SJSA1 (cell line): ENCODE data around the gene CD300C. TPM values are rescaled to one million over a fixed set of nuclear protein-coding genes. Genes with fewer than 3 reads are reported as not detected.
"Not testable (repeated sequence)": the region's sequence is repeated elsewhere in the genome, so short reads cannot be mapped to it uniquely, and the experiment has no call there.

Experiments used
- DNase-seq, 2 experiments: peaks; one replicate each; pipeline ENCODE4 v3.0.0-alpha.2; 2015 to 2020; ENCODE audit warnings: low spot score in 2 of 2, low read depth in 1 of 2
- H3K27ac ChIP-seq: fragments of 250-450 bp; sonication (Bioruptor Pico); 2 replicates; pipeline ENCODE4 v1.5.1; 2020; ENCODE audit warnings: mild to moderate bottlenecking, moderate library complexity
- H3K27me3 ChIP-seq: fragments of 250-450 bp; sonication (Bioruptor Pico); replicated peaks from 2 replicates; pipeline ENCODE4 v1.5.1; 2020; ENCODE audit warnings: mild to moderate bottlenecking, moderate library complexity
- H3K36me3 ChIP-seq: fragments of 250-450 bp; sonication (Bioruptor Pico); 2 replicates; pipeline ENCODE4 v1.5.1; 2020; ENCODE audit warnings: mild to moderate bottlenecking
- H3K4me1 ChIP-seq: fragments of 250-450 bp; sonication (Bioruptor Pico); replicated peaks from 2 replicates; pipeline ENCODE4 v1.6.1; 2021; ENCODE audit warnings: mild to moderate bottlenecking
- H3K4me3 ChIP-seq: fragments of 250-450 bp; sonication (Bioruptor Pico); 2 replicates; pipeline ENCODE4 v1.5.1; 2020; ENCODE audit warnings: mild to moderate bottlenecking
- H3K9me3 ChIP-seq: fragments of 250-450 bp; sonication (Bioruptor Pico); replicated peaks from 2 replicates; pipeline ENCODE4 v1.5.1; 2020; ENCODE audit warnings: mild to moderate bottlenecking
- total RNA-seq: library from RNA; depleted of rRNA; stranded (reverse); fragments of >200 nt; shearing (Covaris generic); gene quantifications from 2 replicates; pipeline ENCODE4 v1.2.3, GENCODE V29; 2014

CD300C gene
- total RNA-seq, 1 experiment from 2014 or later = not detected

DNA sequence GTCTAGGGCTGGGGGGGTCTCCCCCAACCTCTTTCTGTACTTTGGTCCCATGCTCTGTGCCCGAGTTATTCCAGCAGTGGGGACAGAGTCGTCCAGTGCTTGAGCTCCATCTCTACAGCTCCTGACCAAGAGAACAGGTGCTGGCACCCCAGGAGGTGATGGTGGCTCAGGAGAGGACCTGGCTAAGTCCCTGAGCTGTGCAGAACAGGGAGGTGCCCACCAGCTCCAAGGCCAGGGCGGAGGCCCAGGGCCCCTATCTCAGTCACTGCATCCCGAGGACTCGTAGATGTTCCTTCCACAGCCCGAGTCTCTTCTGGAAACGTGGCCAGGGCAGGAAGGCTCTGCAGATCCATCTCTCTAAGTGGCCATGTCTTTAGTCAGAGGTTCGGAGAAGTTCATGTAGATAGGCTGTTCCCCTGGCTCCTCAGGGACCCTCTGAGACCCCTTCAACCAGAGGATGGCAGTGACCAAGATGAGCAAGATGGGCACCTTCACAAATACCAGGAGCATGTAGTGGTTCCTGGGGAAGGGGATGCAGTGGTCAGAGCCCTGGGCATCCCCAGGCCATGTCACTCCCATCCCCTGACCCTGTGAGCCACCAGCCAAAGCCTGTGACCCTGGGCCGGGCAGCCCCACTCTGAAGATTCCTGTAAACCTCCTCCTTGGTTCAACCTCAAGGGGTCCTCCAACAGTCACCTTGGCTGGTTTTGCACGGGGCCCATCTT lies 23.4 kb downstream of the CD300C start:
- H3K36me3 ChIP-seq = no peaks in the 10 kb centered on the region
- H3K4me1 ChIP-seq = no peaks in the 10 kb centered on the region
- H3K4me3 ChIP-seq = no peak overlapping the region
- peaks cover 9% of the 10 kb centered on the region for H3K27me3 ChIP-seq
- 0 out of 2 replicates have a peak, but pooled peaks cover 2% of the 10 kb centered on the region for H3K9me3 ChIP-seq
- DNase-seq = peak in 1 of 2 experiments; percentile 39
- H3K27ac ChIP-seq = no peak overlapping the region

DNA sequence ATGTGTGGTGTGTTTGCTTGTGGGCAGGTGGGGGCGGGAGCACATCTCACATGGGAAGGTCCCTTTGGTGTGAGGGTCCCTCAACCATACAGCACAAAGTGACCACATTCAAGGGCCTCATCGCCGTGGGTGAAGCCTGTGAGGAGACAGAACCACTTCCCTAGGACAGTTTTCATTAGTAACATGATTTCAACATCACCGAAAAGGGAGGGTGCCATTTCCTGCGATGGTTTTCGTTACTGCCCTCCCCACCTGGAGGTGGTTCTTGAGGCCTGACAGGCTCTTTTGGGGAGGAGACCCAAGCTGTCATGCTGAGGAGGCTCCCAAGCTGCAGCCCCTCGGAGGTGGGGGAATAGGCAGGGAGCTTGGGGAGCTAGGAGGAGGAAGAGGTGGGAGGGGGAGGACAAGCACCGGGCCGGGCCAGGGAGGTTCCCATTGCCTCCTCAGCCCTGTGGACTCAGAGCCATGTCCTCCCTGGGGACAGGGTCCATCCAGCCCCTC lies 24.2 kb downstream of the CD300C start:
- DNase-seq = peak in 1 of 2 experiments; percentile 40
- Histone ChIP-seq H3K4me3 (no peak overlapping the region), H3K27ac (no peak overlapping the region), H3K27me3 (peaks cover 6% of the 10 kb centered on the region), H3K4me1 (no peaks in the 10 kb centered on the region), H3K9me3 (0 out of 2 replicates have a peak, but pooled peaks cover 2% of the 10 kb centered on the region), H3K36me3 (no peaks in the 10 kb centered on the region)

DNA sequence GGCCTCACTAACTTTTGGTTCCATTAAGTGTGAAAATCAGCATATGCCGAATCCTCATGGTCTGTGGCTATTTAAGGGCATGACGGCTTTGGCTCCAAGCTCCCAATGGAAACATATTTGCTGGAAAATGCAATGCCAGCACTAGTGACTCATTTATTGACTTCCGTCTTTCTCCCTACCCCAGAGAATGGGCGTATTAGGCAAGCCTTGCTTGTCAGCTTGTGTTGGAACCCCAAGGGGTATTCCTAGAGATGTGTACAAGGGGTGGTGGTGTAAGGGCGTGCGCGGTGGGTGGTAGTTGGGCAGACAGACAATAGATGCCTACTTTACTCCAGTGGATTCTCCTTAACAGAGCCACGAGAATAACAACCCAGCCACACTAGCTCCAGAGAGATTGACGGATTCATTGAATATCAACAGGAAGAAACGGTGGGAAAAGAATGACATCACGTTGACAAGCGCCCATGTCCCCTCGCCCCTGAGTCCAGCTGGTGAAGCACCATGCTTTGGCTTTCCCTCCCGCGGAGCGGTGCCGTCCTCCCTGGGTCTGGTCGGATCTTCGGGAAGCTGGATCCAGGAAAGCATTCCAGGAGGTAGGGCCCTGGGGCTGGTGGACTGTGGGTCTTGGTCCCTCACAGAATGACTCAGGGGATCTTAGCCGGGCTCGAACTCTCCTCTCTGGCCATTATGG lies 25.0 kb downstream of the CD300C start:
- peaks cover 6% of the 10 kb centered on the region for H3K27me3 ChIP-seq
- no peak overlapping the region for H3K27ac ChIP-seq
- H3K4me3 ChIP-seq = no peak overlapping the region
- peak in 1 of 2 experiments; percentile 44 for DNase-seq
- no peaks in the 10 kb centered on the region for H3K4me1 ChIP-seq
- H3K36me3 ChIP-seq = no peaks in the 10 kb centered on the region
- 0 out of 2 replicates have a peak, but pooled peaks cover 2% of the 10 kb centered on the region for H3K9me3 ChIP-seq

DNA sequence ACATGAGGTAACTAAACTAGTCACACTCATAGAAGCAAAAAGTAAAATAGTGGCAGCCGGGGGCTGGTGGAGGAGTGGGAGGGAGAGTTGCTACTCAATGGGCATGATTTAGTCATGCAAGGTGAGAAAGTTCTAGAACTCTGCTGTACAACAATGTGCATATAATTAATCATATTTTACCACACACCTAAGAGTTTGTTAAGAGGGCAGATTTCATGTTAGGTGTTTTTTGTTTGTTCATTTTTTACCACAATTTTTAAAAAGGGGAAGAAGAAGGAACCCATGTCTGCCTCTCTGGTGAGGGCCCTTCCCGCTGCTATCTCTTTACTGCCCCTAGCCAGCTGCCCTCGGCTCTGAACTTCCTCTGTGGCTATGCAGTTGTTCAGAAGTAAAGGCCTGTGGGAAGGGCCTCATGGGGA lies 25.9 kb downstream of the CD300C start:
- Histone ChIP-seq H3K9me3 (peaks cover 2% of the 10 kb centered on the region; the same call in 1 of the 2 replicates), H3K4me3 (no peak overlapping the region), H3K4me1 (no peaks in the 10 kb centered on the region), H3K27ac (no peak overlapping the region), H3K36me3 (no peaks in the 10 kb centered on the region), H3K27me3 (peaks cover under 1% of the 10 kb centered on the region)
- no peak for DNase-seq

DNA sequence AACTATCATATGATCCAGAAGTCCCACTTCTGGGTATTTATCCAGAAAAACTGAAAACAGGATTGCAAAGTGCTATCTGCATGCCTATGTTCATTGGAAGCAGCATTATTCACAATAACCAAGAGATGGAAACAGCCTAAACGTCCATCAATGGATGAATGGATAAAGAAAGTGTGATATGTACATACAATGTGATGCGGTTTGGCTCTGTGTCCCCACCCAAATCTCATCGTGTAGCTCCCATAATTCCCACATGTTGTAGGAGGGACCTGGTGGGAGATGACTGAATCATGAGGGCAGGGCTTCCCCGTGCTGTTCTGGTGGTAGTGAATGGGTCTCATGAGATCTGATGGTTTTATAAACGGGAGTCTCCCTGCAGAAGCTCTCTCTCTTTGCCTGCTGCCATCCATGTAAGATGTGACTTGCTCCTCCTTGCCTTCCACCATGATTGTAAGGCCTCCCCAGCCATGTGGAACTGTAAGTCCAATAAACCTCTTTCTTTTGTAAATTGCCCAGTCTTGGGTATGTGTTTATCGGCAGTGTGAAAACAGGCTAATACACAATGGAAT lies 27.4 kb downstream of the CD300C start:
- H3K4me3 ChIP-seq, H3K27me3 ChIP-seq, H3K4me1 ChIP-seq, H3K9me3 ChIP-seq, H3K27ac ChIP-seq, DNase-seq, H3K36me3 ChIP-seq: not testable (repeated sequence)

DNA sequence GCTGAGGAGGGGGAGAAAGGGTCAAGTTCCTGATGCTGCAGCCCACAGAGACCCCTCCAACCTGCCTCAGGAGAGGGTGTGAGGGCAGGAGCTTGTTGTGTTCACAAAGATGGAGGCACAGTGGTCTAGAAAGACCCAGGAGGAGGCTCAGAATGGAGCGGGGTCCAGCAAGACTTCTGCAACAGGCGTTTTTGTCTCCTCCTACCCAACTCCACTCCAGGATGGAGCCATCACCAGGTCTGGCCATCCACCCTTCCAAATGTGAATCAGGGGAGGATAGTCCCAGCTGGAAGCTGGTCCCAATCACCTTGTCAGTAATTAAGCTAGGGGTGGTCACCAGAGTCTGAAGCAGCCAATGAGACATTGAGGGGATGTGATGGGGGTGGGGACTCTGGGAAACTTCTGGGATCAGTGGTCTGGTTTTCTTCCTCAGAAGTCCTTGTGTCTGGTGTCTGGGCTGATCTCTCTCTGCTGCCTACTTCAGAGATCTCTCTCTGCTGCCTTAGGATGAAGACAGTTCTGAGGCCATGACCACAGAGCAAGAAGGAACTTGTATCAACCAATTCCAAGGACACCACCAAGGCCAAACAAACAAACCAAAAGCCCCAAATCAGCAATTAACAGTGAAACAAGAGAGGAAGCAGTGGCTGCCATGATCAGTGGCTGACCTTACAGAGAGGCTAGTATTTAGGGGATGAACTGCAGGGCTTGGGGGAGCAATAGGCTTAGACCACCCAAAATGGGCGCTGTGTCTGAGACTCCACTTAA lies 29.2 kb downstream of the CD300C start:
- Histone ChIP-seq H3K4me3 (no peak overlapping the region), H3K36me3 (no peaks in the 10 kb centered on the region), H3K27ac (no peak overlapping the region), H3K27me3 (no peaks in the 10 kb centered on the region), H3K4me1 (no peaks in the 10 kb centered on the region), H3K9me3 (peaks cover 2% of the 10 kb centered on the region; the same call in 1 of the 2 replicates)
- no peak for DNase-seq

DNA sequence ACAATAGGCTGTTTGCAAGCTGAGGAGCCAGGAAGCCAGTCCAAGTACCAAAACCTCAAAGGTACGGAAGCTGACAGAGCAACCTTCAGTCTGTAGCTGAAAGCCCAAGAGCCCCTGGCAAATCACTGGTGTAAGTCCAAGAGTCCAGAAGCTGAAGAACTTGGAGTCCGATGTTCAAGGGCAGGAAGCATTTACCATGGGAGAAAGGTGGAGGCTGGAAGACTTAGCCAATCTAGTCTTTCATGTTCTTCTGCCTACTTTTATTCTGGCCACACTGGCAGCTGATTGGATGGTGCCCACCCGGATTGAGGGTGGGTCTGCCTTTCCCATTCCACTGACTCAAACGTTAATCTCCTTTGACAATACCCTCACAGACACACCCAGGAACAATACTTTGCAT lies 30.0 kb downstream of the CD300C start:
- H3K27me3 ChIP-seq = no peaks in the 10 kb centered on the region
- no peaks in the 10 kb centered on the region for H3K4me1 ChIP-seq
- H3K36me3 ChIP-seq = no peaks in the 10 kb centered on the region
- H3K4me3 ChIP-seq = no peak overlapping the region
- H3K27ac ChIP-seq = no peak overlapping the region
- DNase-seq = no peak
- H3K9me3 ChIP-seq = peaks cover 2% of the 10 kb centered on the region; the same call in 1 of the 2 replicates

DNA sequence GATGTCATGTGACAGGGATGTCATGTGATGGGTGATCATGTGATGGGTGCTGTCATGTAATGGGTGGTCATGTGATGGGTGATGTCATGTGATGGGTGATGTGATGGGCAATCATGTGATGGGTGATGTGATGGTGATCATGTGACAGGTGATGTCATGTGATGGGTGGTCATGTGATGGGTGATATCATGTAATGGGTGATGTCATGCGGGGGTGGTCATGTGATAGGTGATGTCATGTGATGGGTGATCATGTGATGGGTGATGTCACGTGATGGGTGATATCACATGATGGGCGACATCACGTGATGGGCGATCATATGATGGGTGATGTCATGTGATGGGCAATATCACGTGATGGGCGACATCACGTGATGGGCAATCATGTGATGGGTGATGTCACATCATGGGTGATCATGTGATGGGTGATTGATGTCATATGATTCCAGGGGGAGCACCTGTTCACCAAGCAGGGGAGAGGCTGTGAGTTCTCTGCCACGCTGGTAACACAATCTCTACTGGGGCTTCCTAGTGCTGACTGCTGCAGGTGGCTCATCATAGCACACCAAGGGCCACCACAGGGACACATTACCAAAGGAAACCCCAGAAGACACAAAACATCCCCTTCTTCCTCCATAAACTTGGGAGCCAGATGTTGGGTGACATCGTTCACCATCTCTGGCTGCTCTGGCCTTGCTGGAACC lies 31.1 kb downstream of the CD300C start:
- no peak overlapping the region for H3K27ac ChIP-seq
- H3K36me3 ChIP-seq = no peaks in the 10 kb centered on the region
- H3K4me1 ChIP-seq = no peaks in the 10 kb centered on the region
- DNase-seq = peak in 1 of 2 experiments; percentile 37
- H3K9me3 ChIP-seq = peaks cover 2% of the 10 kb centered on the region; the same call in 1 of the 2 replicates
- no peaks in the 10 kb centered on the region for H3K27me3 ChIP-seq
- no peak overlapping the region for H3K4me3 ChIP-seq

DNA sequence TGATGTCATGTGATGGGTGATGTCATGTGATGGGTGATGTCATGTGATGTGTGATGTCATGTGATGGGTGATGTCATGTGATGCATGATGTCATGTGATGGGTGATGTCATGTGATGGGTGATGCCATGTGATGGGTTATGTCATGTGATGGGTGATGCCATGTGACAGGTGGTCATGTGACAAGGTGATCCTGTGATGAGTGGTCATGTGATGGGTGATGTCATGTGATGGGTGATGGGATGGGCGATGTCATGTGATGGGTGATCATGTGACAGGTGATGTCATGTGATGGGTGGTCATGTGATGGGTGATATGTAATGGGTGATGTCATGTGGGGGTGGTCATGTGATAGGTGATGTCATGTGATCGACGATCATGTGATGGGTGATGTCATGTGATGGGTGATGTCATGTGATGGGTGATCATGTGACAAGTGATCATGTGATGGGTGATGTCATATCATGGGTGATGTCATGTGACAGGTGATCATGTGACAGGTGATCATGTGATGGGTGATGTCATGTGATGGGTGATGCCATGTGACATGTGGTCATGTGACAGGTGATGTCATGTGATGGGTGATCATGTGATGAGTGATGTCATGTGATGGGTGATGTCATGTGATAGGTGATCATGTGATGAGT lies 31.8 kb downstream of the CD300C start:
- Histone ChIP-seq H3K4me1 (no peaks in the 10 kb centered on the region), H3K27ac (no peak overlapping the region), H3K9me3 (peaks cover 2% of the 10 kb centered on the region; the same call in 1 of the 2 replicates), H3K4me3 (no peak overlapping the region), H3K27me3 (no peaks in the 10 kb centered on the region), H3K36me3 (no peaks in the 10 kb centered on the region)
- DNase-seq = no peak

DNA sequence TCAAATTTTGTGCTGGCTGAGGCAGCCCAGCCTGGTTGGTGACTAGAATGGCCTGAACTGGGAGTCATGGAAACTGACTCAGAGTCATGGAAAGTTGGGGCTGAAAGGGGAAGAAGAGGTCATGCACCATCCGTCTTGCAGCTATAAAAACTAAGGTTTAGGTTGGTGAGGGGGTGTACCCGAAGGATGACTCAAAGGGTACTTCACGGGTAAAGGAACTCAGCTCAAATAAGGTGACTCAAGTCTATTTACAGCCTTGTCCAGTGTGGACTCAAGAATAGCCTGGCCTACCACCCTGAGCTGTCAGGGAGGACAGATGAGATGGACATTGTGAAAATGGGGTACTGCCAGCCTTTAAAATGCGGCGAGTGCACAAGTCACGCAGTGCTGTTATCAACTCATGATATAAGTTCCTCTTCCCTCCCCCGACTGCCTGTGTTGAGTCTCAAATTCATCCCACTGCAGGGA lies 33.3 kb downstream of the CD300C start:
- Histone ChIP-seq H3K9me3 (peaks cover 2% of the 10 kb centered on the region; the same call in 1 of the 2 replicates), H3K4me3 (no peak overlapping the region), H3K4me1 (no peaks in the 10 kb centered on the region), H3K27me3 (peaks cover 3% of the 10 kb centered on the region; the same call in 1 of the 2 replicates), H3K36me3 (no peaks in the 10 kb centered on the region), H3K27ac (no peak overlapping the region)
- DNase-seq = no peak

DNA sequence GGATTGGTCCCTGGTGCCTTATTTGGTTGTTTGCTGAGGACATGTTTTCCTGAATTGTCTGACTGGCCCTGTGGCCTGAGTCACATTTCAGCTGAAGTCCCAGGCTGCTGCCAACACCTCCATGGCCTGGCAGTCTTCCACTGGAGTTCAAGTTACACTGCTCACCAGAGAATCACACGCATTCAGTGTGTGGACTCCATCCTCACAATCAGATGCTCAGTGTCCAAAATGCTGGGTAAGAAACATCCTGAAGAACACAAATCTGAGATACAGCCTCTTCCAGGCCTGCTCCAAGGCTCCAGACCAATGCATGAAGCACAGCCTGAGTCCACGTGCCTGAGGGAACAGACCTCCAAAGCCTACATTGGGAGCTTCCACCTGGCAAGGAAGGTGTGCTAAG lies 33.9 kb downstream of the CD300C start:
- no peak for DNase-seq
- Histone ChIP-seq H3K4me3 (no peak overlapping the region), H3K4me1 (no peaks in the 10 kb centered on the region), H3K27me3 (peaks cover 8% of the 10 kb centered on the region; the same call in 1 of the 2 replicates), H3K9me3 (peaks cover 2% of the 10 kb centered on the region; the same call in 1 of the 2 replicates), H3K27ac (no peak overlapping the region), H3K36me3 (no peaks in the 10 kb centered on the region)

DNA sequence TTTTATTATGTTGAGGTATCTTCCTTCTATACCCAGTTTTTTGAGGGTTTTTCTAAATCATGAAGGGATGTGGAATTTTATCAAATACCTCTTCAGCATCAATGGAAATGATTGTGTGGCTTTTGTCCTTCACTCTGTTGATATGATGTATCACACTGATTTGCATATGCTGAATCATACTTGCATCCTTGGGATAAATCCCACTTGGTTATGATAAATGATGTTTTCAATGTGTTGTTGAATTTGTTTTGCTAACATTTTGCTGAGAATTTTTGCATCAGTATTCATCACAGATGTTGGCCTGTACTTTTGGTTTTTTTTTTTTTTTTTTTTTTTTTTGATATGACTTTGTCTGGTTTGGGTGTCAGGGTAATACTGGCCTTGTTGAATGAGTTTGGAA lies 37.8 kb downstream of the CD300C start:
- DNase-seq = no peak
- no peak overlapping the region for H3K4me3 ChIP-seq
- H3K36me3 ChIP-seq = no peaks in the 10 kb centered on the region
- H3K9me3 ChIP-seq = no peaks in the 10 kb centered on the region
- no peaks in the 10 kb centered on the region for H3K4me1 ChIP-seq
- no peak overlapping the region for H3K27ac ChIP-seq
- peaks cover 17% of the 10 kb centered on the region for H3K27me3 ChIP-seq
